HG02759 (cell line): ENCODE data around the gene ARHGEF2.
A peak's percentile ranks its signal among the peaks of the same experiment; 100 is the strongest.
"Not testable (repeated sequence)": the region's sequence is repeated elsewhere in the genome, so short reads cannot be mapped to it uniquely, and the experiment has no call there.

Source experiments
- ATAC-seq: cut with Tn5 transposase; IDR thresholded peaks from one replicate; pipeline ENCODE4 v1.9.1; 2021; ENCODE audit warnings: mild to moderate bottlenecking, moderate library complexity; ENCODE audit not compliant: unreplicated experiment

Gene ARHGEF2

DNA sequence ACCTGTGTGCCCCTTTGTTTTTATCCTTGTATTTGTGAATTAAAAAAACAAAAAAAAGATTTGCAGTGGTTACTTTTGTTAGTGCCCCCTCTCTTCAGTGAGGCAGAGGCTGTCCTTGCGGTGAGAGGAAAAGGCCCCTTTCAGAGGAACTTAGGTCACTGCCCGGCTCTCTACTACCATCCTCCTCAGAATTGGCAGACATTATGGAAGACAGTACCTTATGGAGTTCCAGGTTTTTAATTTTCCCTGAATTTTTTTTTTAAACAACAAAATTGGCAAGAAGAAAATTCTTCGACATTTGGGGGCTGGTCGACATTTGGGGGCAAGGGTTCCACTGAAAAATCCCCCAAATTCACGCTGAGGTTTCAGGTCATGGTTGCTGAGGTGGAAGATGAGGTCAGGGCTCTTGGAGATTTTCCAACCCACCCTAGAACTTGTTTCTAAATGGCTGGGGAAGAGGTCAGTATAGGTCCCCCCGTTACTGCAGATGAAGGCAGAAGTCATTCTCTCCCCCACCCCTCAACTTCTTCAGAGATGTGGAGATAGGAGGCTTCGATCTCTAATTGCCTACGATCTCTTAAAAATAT is 31.6 kb downstream of the ARHGEF2 start:
- peak; percentile 3 for ATAC-seq

- ATAC-seq = no peak
These were observed 33.9 kb downstream of the ARHGEF2 start for GRCh38 chr1:155944444-155944799.

- no peak for ATAC-seq
These were observed 35.7 kb downstream of the ARHGEF2 start for GRCh38 chr1:155942578-155943141.

DNA sequence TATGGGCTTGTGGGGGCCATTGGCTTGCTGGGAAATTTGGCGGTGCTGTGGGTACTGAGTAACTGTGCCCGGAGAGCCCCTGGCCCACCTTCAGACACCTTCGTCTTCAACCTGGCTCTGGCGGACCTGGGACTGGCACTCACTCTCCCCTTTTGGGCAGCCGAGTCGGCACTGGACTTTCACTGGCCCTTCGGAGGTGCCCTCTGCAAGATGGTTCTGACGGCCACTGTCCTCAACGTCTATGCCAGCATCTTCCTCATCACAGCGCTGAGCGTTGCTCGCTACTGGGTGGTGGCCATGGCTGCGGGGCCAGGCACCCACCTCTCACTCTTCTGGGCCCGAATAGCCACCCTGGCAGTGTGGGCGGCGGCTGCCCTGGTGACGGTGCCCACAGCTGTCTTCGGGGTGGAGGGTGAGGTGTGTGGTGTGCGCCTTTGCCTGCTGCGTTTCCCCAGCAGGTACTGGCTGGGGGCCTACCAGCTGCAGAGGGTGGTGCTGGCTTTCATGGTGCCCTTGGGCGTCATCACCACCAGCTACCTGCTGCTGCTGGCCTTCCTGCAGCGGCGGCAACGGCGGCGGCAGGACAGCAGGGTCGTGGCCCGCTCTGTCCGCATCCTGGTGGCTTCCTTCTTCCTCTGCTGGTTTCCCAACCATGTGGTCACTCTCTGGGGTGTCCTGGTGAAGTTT is 36.4 kb downstream of the ARHGEF2 start:
- no peak for ATAC-seq

DNA sequence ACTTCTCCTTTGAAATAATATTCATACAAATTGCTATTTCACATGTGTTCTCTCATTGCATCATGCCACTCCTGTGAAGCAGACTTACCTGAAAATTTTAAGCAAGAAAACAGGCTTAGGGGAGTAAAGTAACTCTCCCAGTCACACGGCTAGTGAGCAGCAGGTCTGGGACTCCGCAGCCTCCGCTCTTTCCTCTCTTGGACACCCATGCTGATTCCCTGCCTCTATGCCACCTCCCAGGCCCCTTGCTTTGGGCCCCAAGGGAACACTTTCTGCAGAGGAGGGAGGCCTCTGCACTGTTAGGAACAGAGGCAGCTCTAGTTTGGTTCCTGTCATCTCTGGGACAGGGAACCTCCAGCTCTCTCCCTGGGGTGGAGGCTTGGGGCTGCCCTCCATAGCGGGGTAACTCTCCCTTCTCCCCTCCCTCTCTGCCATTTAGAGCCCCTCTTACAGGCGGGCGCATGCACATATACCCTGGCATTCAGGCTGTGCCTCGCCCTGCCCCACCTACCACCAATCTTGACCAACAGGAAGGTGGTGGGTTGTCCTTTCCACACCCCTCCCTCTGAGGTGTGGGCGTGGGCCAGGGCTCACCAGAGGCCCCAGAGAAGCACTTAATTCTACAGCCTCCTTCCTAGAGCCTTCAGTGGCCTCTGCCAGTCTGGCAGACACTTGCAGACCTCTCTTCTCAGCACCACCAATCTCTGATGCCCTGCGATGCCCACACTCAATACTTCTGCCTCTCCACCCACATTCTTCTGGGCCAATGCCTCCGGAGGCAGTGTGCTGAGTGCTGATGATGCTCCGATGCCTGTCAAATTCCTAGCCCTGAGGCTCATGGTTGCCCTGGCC is 37.1 kb downstream of the ARHGEF2 start, which contains the start of gene RXFP4:
TSS of gene RXFP4 (plus strand) at position 646 of the 852 bp plus-strand sequence. CDS start at position 718, 72 bp downstream.
- no peak for ATAC-seq

DNA sequence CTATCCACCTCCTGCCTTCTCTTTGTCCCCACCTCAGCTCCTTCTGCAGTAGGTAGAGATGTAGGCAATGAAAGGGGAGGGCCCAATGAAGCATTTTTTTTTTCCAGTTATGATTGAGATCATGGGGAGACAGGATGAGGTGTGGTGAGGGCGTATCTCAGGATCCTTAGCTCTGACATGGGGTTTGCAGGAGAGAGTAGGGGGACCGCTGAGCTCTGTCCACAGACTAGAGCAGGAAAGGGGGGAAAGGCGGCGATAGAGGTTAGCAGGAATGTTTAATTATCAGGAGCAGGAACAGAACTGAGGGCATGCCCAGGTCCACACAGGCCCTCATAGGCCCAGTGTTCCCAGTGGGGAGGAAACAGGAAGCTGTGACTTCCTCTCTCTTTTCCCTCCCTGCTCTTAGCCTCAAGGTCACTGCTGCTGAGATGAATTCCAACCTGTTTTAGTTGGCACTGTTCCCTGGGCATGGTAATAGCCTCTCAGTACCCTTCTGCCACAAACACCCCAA is 37.8 kb downstream of the ARHGEF2 start:
- no peak for ATAC-seq

- no peak for ATAC-seq
These were observed 40.1 kb downstream of the ARHGEF2 start for GRCh38 chr1:155938220-155938627.

- no peak for ATAC-seq
These were observed 43.3 kb downstream of the ARHGEF2 start for GRCh38 chr1:155934936-155935590.

DNA sequence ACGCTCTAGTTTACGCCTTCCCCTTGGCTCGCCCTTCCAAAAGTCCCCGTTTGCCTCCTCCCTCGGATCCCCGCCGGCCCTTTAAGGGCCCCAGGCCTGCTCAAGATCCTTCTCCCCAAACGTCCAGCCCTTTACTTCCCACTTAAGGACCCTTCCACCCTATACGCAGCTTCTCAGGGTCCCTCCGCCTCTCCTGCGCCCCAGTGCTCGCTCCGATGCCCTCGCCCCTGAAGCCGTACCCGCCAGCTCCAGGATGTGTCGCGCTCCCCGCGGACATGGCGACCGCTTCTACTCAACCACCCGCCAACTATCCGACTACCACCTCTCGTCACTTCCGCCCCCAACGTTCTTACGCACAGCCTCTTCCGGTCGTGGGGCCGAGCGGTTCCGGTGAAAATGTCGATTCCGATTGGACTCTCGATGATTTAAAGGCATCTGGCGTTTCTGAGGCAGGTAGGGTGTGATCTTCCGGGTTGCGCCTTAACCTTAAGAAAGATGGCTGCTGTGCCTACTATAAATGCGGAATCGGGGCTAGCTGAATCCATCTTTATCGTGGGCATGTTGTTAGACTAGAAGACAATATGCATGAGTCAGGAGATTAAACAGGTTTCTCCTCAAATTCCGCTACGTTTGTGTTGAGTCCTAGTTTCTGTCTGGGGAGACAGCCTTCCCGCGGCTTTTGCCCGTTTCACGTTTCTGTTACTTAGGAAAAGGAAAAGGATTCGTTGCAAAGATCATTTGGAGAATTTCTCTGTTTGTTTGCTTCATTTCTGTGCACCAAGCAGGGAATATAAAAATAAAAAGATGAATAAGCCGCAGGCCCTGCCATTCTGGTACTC is 44.0 kb downstream of the ARHGEF2 start, which contains the start of gene KHDC4:
TSS of gene KHDC4 (minus strand) at position 317 of the 839 bp plus-strand sequence. CDS start at position 277, 40 bp downstream.
- ATAC-seq = peak; percentile 96

DNA sequence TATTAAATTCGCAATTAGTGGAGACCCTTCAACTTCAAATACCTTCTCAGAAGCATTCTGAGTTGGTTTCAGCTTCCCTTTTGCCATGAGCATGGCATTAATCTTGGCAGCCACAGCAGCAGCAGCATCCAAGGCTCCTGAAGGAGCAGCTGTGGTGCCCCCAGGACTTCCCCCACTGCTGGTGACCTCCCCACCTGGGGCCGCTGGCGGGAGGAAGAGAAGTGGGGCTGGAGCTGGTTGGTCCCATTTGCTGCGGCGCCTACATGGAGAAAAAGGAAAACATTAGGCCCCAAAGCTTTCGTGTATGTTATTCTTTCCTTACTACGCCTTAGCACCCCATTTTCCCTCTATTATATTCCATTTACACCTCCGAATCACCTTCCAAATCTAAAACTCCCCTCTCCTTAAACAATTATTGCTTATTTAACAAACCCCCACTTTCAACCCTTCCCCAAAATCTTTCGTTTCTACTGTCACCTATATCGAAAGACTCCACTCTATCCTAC is 44.7 kb downstream of the ARHGEF2 start:
- no peak for ATAC-seq

- no peak for ATAC-seq
These were observed 45.9 kb downstream of the ARHGEF2 start for GRCh38 chr1:155932487-155932886.

GRCh38 chr1:155932081-155932480 is 46.3 kb downstream of the ARHGEF2 start:
- no peak for ATAC-seq

DNA sequence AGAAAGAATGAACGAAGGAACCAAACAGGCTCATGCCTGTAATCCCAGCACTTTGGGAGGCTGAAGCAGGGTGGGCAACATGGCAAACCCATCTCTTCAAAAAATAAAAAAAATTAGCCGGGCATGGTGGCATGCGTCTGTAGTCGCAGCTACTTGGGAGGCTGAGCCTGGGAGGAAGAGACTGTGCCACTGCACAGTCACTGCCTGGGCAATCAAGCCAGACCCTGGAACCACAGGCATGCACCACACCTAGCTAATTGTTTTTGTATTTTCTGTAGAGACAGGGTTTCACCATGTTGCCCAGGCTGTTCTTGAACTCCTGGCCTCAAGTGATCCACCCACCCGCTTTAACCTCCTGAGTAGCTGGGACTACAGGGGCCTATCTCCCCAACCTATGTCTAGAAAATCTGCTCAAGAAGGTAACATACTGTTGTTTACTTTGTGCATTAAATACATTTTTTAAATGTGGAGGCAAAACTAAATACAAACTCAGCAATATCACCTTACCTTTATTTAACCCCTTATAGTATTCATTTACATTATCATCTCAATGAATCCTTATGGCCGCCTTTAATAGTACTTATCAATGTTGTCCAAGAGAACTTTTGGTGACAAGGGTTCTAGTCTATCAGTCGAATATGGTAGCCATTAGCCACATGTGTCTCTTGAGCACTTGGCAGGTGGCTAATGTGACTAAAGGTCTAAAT is 46.9 kb downstream of the ARHGEF2 start:
- no peak for ATAC-seq

- ATAC-seq = not testable (repeated sequence)
These were observed 47.6 kb downstream of the ARHGEF2 start for GRCh38 chr1:155930725-155931124.

GRCh38 chr1:155929057-155929456 is 49.3 kb downstream of the ARHGEF2 start:
- ATAC-seq = no peak

DNA sequence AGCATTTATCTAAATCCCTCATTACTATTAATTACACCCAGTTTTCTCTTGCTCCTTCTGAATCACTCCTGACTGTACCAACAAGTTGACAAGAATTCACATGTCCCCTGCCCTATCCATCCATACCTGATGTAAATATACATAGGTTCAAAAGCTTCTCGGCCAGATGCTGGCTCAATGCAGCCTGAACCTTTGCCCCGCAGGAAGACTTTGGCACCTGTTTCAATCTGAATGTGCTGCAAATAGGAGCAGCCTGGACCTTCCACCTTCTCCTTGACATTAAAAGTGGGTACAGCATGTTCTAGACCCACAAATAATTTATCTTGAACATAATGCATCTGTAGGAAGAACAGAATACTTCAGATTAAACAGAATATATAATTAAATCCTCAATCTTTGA is 52.8 kb downstream of the ARHGEF2 start:
- ATAC-seq = no peak

- ATAC-seq = no peak
These were observed 57.6 kb downstream of the ARHGEF2 start for GRCh38 chr1:155920717-155921116.

DNA sequence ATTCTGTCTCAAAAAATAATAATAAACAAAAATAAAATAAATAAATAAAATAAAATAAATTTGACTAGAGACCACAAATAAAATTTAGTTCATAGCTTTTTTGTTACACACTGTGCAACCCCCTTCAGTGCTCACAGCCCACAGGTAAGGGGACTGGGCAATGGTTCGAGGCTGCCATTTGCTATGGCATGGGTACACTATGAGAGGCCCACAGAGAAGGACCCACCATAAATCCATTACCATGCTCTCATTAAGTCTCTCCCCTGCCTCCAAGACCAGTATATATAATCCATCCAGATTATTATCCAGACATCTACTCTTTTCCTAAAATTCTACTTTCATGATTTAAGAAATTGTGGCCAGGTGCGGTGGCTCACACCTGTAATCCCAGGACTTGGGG is 58.5 kb downstream of the ARHGEF2 start:
- no peak for ATAC-seq

DNA sequence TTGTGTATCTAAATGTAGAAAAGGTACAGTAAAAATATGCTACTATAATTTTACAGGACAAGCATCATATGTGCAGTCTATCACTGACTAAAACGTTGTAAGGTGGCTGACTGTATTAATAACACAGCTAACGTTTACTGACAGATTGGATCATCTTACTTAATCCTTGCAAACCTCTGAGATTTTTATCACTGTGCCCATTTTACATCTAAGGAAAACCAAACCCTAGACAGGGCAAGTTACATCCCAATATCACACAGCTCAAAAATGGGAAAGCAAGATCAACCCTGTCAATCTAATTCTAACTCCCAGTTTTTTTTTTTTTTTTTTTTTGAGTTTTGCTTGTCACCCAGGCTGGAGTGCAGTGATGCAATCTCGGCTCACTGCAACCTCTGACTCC is 59.7 kb downstream of the ARHGEF2 start:
- ATAC-seq = no peak
